SH-SY5Y (cell line): ENCODE measurements around the gene PNMA8B.

Experiments
- GATA2 ChIP-seq: IDR thresholded peaks from 2 replicates; pipeline ENCODE4 v1.6.1; 2011; ENCODE audit warnings: mild to moderate bottlenecking, low read depth, low read length
- GATA3 ChIP-seq: IDR thresholded peaks from 2 replicates; pipeline ENCODE4 v1.6.1; 2011; ENCODE audit warnings: low read depth, mild to moderate bottlenecking, low read length, moderate library complexity

GRCh38 chr19:46528601-46529590 is 33.2 kb upstream of the PNMA8B start:
- no peak for TF ChIP-seq GATA2
- TF ChIP-seq GATA3 = no peak
